ENCODE data around the gene KLK8.

The KLK8 gene

DNA sequence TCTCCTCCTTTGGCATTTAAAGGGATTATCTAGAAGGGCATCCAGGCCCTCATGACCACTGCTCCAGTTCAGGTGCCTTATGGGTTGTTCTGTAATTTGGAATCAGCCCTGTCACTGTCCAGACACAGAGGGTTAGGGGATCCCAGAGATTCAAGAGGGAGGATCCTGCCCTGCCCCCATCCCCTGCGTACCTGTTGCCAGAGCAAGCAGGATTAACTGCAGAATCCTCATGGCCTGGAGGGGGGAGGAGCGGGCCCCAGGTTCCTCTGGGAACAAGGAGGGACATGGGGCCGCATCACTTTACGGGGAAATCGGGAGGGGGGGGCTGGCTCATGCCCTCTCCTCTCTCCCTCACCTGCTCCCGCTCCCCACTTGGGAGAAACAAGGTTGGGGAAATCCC lies 24.0 kb upstream of the KLK8 start:
- TF ChIP-seq FOXP2 (optimal IDR thresholded peaks at IDR 0.05; ENCODE audit: borderline replicate concordance, extremely low read depth, extremely low read length, insufficient read depth): no peak
- no peak for TF ChIP-seq TAF1 (IDR thresholded peaks at IDR 0.05; ENCODE audit: borderline replicate concordance, insufficient read depth, low read length)
- no peak for TF ChIP-seq POLR2AphosphoS5 (IDR thresholded peaks at IDR 0.05; ENCODE audit: low read depth, low read length)

DNA sequence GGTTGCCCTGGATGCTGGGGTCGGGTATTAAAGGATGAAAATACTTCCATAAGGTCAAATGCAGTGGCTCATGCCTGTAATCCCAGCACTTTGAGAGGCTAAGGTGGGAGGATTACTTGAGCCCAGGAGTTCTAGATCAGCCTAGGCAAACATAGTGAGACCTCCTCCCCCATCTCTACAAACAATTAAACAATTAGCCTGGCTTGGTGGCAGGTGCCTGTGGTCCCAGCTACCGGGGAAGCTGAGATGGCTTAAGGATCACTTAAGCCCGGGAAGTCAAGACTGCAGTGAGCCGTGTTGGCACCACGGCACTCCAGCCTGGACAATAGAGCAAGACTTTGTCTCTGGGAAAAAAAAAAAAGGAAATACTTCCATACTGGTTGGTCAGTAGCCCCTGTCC lies 23.5 kb upstream of the KLK8 start:
- TF ChIP-seq TAF1 (IDR thresholded peaks at IDR 0.05; ENCODE audit: borderline replicate concordance, insufficient read depth, low read length): no peak
- TF ChIP-seq FOXP2 (optimal IDR thresholded peaks at IDR 0.05; ENCODE audit: borderline replicate concordance, extremely low read depth, extremely low read length, insufficient read depth): no peak
- no peak for TF ChIP-seq POLR2AphosphoS5 (IDR thresholded peaks at IDR 0.05; ENCODE audit: low read depth, low read length)

- TF ChIP-seq SIN3A (IDR thresholded peaks at IDR 0.05; ENCODE audit: borderline replicate concordance, insufficient read depth, low read length): no peak
- TF ChIP-seq, protein P1, sequence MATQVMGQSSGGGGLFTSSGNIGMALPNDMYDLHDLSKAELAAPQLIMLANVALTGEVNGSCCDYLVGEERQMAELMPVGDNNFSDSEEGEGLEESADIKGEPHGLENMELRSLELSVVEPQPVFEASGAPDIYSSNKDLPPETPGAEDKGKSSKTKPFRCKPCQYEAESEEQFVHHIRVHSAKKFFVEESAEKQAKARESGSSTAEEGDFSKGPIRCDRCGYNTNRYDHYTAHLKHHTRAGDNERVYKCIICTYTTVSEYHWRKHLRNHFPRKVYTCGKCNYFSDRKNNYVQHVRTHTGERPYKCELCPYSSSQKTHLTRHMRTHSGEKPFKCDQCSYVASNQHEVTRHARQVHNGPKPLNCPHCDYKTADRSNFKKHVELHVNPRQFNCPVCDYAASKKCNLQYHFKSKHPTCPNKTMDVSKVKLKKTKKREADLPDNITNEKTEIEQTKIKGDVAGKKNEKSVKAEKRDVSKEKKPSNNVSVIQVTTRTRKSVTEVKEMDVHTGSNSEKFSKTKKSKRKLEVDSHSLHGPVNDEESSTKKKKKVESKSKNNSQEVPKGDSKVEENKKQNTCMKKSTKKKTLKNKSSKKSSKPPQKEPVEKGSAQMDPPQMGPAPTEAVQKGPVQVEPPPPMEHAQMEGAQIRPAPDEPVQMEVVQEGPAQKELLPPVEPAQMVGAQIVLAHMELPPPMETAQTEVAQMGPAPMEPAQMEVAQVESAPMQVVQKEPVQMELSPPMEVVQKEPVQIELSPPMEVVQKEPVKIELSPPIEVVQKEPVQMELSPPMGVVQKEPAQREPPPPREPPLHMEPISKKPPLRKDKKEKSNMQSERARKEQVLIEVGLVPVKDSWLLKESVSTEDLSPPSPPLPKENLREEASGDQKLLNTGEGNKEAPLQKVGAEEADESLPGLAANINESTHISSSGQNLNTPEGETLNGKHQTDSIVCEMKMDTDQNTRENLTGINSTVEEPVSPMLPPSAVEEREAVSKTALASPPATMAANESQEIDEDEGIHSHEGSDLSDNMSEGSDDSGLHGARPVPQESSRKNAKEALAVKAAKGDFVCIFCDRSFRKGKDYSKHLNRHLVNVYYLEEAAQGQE (IDR thresholded peaks at IDR 0.05; ENCODE audit: insufficient read depth in 1 of 2, low read depth in 2 of 2, low read length in 2 of 2): no peak
- no peak for TF ChIP-seq TAF1 (IDR thresholded peaks at IDR 0.05; ENCODE audit: borderline replicate concordance, insufficient read depth, low read length)
- no peak for TF ChIP-seq FOXP2 (optimal IDR thresholded peaks at IDR 0.05; ENCODE audit: borderline replicate concordance, extremely low read depth, extremely low read length, insufficient read depth)
- TF ChIP-seq POLR2AphosphoS5 (IDR thresholded peaks at IDR 0.05; ENCODE audit: low read depth, low read length): no peak
These were observed 22.5 kb upstream of the KLK8 start for GRCh38 chr19:51023946-51024345.

- TF ChIP-seq, protein P1 (IDR thresholded peaks at IDR 0.05; ENCODE audit: insufficient read depth in 1 of 2, low read depth in 2 of 2, low read length in 2 of 2): no peak
- TF ChIP-seq POLR2AphosphoS5 (IDR thresholded peaks at IDR 0.05; ENCODE audit: low read depth, low read length) (no peak), TAF1 (IDR thresholded peaks at IDR 0.05; ENCODE audit: borderline replicate concordance, insufficient read depth, low read length) (no peak), SIN3A (IDR thresholded peaks at IDR 0.05; ENCODE audit: borderline replicate concordance, insufficient read depth, low read length) (no peak), FOXP2 (optimal IDR thresholded peaks at IDR 0.05; ENCODE audit: borderline replicate concordance, extremely low read depth, extremely low read length, insufficient read depth) (no peak)
These were observed 21.1 kb upstream of the KLK8 start for GRCh38 chr19:51022526-51022925.

GRCh38 chr19:51020988-51021651 lies 19.7 kb upstream of the KLK8 start:
- TF ChIP-seq POLR2AphosphoS5 (IDR thresholded peaks at IDR 0.05; ENCODE audit: low read depth, low read length) (no peak), SIN3A (IDR thresholded peaks at IDR 0.05; ENCODE audit: borderline replicate concordance, insufficient read depth, low read length) (no peak), TAF1 (IDR thresholded peaks at IDR 0.05; ENCODE audit: borderline replicate concordance, insufficient read depth, low read length) (no peak), FOXP2 (optimal IDR thresholded peaks at IDR 0.05; ENCODE audit: borderline replicate concordance, extremely low read depth, extremely low read length, insufficient read depth) (no peak)
- TF ChIP-seq, protein P1 (IDR thresholded peaks at IDR 0.05; ENCODE audit: insufficient read depth in 1 of 2, low read depth in 2 of 2, low read length in 2 of 2): no peak

GRCh38 chr19:51019544-51019925 lies 18.1 kb upstream of the KLK8 start, which contains the start of gene KLK10:
Gene KLK10, minus strand, starts transcription at chr19:51019709. Its CDS starts 579 bp downstream, at chr19:51019130.
- TF ChIP-seq FOXP2 (optimal IDR thresholded peaks at IDR 0.05; ENCODE audit: borderline replicate concordance, extremely low read depth, extremely low read length, insufficient read depth): no peak
- no peak for TF ChIP-seq POLR2AphosphoS5 (IDR thresholded peaks at IDR 0.05; ENCODE audit: low read depth, low read length)
- TF ChIP-seq SIN3A (IDR thresholded peaks at IDR 0.05; ENCODE audit: borderline replicate concordance, insufficient read depth, low read length): no peak
- no peak for TF ChIP-seq TAF1 (IDR thresholded peaks at IDR 0.05; ENCODE audit: borderline replicate concordance, insufficient read depth, low read length)
- TF ChIP-seq, protein P1 (IDR thresholded peaks at IDR 0.05; ENCODE audit: insufficient read depth in 1 of 2, low read depth in 2 of 2, low read length in 2 of 2): no peak
